Ascending aorta (tissue), 2 donors: ENCODE measurements around the gene ELOVL2. TPM values are rescaled to one million over a fixed set of nuclear protein-coding genes. Genes with fewer than 3 reads are reported as not detected.

ENCODE experiments used
- DNase-seq, 2 donors: peaks; one replicate each; pipeline ENCODE4 v3.0.0-alpha.2; 2019; ENCODE audit warnings: low spot score in 2 of 2
- H3K27ac ChIP-seq, 2 donors: fragments of 200-600 bp; sonication (generic); one replicate each; pipeline ENCODE4 v1.5.1; 2016 to 2017; ENCODE audit warnings: mild to moderate bottlenecking in 1 of 2
- H3K27me3 ChIP-seq: fragments of 200-600 bp; sonication (generic); one replicate; pipeline ENCODE4 v1.5.1; 2017
- H3K36me3 ChIP-seq, 2 donors: fragments of 200-600 bp; sonication (generic); one replicate each; pipeline ENCODE4 v1.5.1; 2016
- H3K4me1 ChIP-seq, 2 donors: fragments of 200-600 bp; sonication (generic); one replicate each; pipeline ENCODE4 v1.5.1; 2016 to 2017; ENCODE audit warnings: mild to moderate bottlenecking in 1 of 2
- H3K4me3 ChIP-seq, 2 donors: fragments of 200-600 bp; sonication (generic); one replicate each; pipeline ENCODE4 v1.5.1; 2016 to 2017; ENCODE audit warnings: mild to moderate bottlenecking in 1 of 2
- H3K9me3 ChIP-seq, 2 donors: fragments of 200-600 bp; sonication (generic); one replicate each; pipeline ENCODE4 v1.5.1; 2016
- intact Hi-C: fragments of 100-400 bp; cut with DNase I; formaldehyde crosslinking; loops from one replicate; pipeline ENCODE4 v1.15.1; 2023
- total RNA-seq: library from RNA; depleted of rRNA; stranded (reverse); fragments of >200 nt; gene quantifications from one replicate; pipeline ENCODE4 v1.1.0, GENCODE V29; 2016
- TF ChIP-seq, protein P1 (sequence below), 3 experiments: fragments of 200-600 bp in 2 of 3; fragments of 450-650 bp in 1 of 3; sonication (generic) in 2 of 3; IDR thresholded peaks; one replicate each; pipeline ENCODE4 v1.5.1; 2016 to 2019; ENCODE audit warnings: antibody characterized with exemption in 3 of 3, mild to moderate bottlenecking in 1 of 3, moderate library complexity in 1 of 3

ELOVL2 gene
- total RNA-seq, 1 donor from 2014 or later, result 0.11 TPM

DNA sequence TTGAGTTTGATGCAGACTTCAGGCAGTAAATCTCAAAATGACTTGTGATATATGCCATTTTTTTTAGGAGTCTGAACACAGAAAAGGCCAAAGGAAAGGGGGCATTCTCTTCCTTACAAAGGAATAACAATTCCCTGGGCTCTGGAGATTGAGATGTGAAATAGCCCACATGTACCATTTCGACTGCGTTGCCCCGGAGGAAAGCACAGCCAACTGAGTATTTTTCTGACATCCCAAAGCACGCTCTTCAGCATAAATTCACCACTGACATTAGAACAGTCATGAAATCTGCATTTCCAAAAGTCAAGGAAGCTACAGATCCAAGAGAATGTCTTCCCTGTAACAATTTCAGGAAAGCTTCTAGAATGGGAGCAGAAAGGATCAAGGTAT lies 7.8 kb downstream of the ELOVL2 start:
- TF ChIP-seq, protein P1, sequence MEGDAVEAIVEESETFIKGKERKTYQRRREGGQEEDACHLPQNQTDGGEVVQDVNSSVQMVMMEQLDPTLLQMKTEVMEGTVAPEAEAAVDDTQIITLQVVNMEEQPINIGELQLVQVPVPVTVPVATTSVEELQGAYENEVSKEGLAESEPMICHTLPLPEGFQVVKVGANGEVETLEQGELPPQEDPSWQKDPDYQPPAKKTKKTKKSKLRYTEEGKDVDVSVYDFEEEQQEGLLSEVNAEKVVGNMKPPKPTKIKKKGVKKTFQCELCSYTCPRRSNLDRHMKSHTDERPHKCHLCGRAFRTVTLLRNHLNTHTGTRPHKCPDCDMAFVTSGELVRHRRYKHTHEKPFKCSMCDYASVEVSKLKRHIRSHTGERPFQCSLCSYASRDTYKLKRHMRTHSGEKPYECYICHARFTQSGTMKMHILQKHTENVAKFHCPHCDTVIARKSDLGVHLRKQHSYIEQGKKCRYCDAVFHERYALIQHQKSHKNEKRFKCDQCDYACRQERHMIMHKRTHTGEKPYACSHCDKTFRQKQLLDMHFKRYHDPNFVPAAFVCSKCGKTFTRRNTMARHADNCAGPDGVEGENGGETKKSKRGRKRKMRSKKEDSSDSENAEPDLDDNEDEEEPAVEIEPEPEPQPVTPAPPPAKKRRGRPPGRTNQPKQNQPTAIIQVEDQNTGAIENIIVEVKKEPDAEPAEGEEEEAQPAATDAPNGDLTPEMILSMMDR (IDR thresholded peaks at IDR 0.05), result no peak
- intact Hi-C loops, result no loop called here
- Histone ChIP-seq H3K36me3 (no peaks in the 10 kb centered on the region), H3K9me3 (no peaks in the 10 kb centered on the region), H3K27ac (no peak overlapping the region), H3K4me3 (no peak overlapping the region), H3K27me3 (no peaks in the 10 kb centered on the region), H3K4me1 (no peaks in the 10 kb centered on the region)
- DNase-seq, result no peak

DNA sequence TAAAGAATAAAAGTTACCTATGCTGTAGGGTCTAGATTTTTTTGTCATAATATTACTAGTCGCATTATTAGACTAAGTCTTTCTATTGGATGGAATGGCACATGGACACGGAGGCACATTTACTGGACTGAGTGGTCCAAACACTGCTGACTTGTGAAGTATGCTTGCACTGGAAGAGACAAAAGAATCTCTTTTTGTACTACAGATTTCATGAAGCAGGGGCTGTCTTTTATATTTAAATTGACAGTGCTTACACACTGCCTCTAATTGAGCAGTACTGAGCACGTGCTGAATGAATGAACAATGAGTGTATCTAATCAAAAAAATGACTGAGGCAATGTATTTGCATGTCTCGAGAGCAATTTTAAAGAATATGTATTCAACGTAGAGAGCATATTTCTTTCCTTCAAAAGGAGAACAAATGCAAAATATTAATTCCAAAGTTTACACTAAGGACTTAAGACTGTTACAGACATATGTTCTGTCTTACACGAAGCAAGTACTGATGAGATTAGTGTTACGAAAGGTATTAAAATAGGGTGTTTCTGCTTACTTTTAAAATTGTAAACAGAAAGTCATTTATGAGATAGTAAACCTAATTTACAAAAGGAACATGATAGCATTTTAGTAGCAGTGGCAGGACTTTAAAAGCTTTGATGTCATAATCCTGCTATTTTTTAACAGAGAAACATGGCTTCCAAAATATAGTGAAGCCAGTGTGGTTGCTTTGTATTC lies 8.3 kb downstream of the ELOVL2 start:
- intact Hi-C loops, result no loop called here
- DNase-seq, result no peak

DNA sequence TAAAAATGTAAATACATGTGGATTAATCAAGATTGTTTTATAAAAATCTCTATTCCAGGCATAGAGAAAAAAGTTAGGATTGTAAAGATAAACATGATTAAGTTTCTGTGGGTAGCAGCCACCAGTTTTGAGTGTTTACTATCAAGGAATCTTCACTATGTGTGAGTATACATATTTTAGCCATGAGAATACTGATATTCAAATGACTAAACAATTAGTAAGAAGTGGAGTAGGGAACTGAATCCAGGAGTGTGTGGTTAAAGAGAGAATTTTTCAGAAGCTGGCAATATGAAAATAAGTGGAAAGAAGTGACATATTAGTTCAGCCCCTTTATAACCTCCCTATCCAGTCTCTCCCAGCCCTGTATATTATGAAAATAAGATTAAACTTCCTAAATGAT lies 10.3 kb downstream of the ELOVL2 start:
- Histone ChIP-seq H3K27ac (no peak overlapping the region), H3K36me3 (no peaks in the 10 kb centered on the region), H3K4me3 (no peak overlapping the region), H3K27me3 (no peaks in the 10 kb centered on the region), H3K4me1 (no peaks in the 10 kb centered on the region), H3K9me3 (no peaks in the 10 kb centered on the region)
- DNase-seq, result no peak
- intact Hi-C loops, result no loop called here
- TF ChIP-seq, protein P1 (IDR thresholded peaks at IDR 0.05), result no peak

More for the DNA sequence above, 8.3 kb downstream of the ELOVL2 start:
- H3K4me1 ChIP-seq, result no peaks in the 10 kb centered on the region
- H3K27ac ChIP-seq, result no peak overlapping the region
- TF ChIP-seq, protein P1 (IDR thresholded peaks at IDR 0.05), result no peak
- H3K27me3 ChIP-seq, result no peaks in the 10 kb centered on the region
- no peaks in the 10 kb centered on the region for H3K9me3 ChIP-seq
- H3K4me3 ChIP-seq, result no peak overlapping the region
- no peaks in the 10 kb centered on the region for H3K36me3 ChIP-seq

DNA sequence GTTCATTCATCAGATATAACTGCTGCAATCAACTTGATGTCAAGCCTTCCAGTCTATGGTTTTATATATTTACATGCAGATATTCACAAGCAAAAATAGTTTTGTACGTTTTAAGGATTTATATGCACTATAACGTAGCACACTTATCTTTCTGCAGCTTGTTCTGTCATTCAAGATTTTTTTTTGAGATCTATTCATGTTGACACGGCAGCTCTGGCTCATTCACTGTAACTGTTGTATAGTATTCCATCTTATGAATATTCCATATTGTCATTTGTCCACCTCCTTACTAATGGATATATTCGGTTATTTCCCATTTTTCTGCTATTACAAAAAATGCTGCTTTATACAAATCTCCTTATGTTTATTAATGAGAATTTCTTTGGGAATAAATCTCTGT lies 13.2 kb downstream of the ELOVL2 start:
- no peaks in the 10 kb centered on the region for H3K9me3 ChIP-seq
- H3K4me1 ChIP-seq, result no peaks in the 10 kb centered on the region
- no peaks in the 10 kb centered on the region for H3K36me3 ChIP-seq
- no peak overlapping the region for H3K4me3 ChIP-seq
- TF ChIP-seq, protein P1 (IDR thresholded peaks at IDR 0.05), result no peak
- no peak for DNase-seq
- intact Hi-C loops, result no loop called here
- no peak overlapping the region for H3K27ac ChIP-seq
- H3K27me3 ChIP-seq, result no peaks in the 10 kb centered on the region

DNA sequence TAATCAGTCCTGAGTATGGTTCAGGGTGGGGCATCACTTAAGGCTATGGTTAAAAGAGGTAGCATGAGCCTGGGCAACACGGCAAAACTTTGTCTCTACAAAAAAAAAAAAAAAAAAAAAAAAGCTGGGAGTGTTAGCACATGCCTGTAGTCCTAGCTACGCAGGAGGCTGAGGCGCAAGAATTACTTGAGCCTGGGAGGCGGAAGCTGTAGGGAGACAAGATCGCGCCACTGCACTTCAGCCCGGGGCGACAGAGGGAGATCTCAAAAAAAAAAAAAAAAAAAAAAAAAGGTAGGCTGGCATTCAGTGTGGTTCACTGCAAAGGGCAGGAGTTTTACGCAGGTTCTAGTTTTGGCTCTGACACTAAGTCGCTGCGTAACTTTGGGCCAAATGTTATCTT lies 15.1 kb downstream of the ELOVL2 start:
- intact Hi-C loops, result no loop called here
- DNase-seq, result no peak
- Histone ChIP-seq H3K36me3 (no peaks in the 10 kb centered on the region), H3K4me3 (no peak overlapping the region), H3K27ac (no peak overlapping the region), H3K27me3 (no peaks in the 10 kb centered on the region), H3K9me3 (no peaks in the 10 kb centered on the region), H3K4me1 (no peaks in the 10 kb centered on the region)
- TF ChIP-seq, protein P1 (IDR thresholded peaks at IDR 0.05), result no peak
